Measurements from ENCODE around the gene F7. TPM values are rescaled to one million over a fixed set of nuclear protein-coding genes. Genes with fewer than 3 reads are reported as not detected.

F7 gene
- total RNA-seq, 1 donor from 2014 or later: not detected

DNA sequence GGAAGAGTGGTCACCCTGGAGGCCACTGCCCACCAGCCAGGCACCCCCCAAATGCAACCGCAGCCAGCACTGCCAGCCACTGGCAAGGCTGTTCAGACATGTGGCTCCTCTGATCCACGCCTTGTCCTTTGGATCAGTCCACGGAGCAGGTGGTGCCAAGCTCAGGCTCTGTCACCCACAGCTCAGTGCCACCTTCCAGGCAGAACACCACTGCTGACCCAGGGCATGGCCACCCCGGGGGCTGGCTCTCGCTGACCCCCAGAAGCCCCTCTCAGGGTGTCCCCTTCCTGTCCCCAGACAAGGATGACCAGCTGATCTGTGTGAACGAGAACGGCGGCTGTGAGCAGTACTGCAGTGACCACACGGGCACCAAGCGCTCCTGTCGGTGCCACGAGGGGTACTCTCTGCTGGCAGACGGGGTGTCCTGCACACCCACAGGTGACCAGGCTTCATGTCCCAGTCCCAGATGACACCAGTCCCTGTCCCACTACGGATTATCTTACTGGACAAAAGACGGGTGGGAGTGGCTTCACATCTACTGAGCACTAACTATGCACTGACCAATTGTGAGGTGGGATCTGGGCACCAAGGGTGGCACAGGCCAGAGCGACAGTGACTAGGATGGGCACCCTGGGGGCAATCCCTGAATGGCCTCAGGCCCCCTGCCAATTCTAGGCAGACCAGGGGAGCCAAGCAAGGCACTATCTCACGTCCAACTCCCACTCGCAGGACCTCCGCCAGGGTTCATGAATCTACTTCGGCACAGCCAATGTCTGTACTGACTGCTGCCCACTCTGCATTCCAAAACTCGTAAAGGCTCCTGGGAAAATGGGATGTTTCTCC, 10.0 kb downstream of the F7 start:
- no peak for TF ChIP-seq CTCF (IDR thresholded peaks at IDR 0.05)
- Histone ChIP-seq H3K27me3 (ENCODE audit: low read depth) (peaks cover 18% of the 10 kb centered on the region), H3K36me3 (no peaks in the 10 kb centered on the region), H3K4me1 (peaks cover 5% of the 10 kb centered on the region), H3K4me3 (no peak overlapping the region), H3K27ac (no peak overlapping the region), H3K9me3 (no peaks in the 10 kb centered on the region)
- DNase-seq: peak; percentile 28
- intact Hi-C loops (cut with DNase I): no loop called here
- no peak for ATAC-seq

DNA sequence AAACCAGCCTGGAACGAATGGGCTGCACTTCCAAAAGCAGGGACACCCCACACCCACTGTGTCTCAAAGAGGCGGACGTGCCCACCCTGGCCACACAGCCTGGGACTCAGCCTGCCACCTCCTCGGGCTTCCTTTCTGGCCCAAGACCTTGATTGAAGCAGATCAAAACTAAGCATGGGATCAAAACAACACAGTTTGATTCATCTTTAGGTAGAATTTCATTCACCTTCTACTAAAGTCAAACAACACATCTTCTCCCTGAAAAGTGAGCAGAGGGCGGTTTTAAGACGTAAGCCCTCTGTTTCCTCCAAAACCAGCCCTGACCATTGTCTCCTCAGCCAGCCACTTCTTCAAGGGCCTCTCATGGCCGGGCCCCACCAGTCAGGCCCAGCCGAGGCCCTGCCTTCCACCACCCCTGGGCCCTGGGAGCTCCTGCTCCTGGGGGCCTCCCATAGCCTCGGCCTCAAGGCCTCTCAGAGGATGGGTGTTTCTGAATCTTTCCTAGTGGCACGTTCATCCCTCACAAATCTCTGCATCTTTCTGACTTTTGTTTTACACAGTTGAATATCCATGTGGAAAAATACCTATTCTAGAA, 10.7 kb downstream of the F7 start:
- intact Hi-C loops (cut with DNase I): no loop called here
- TF ChIP-seq CTCF (IDR thresholded peaks at IDR 0.05): no peak
- H3K4me1 ChIP-seq: no peaks in the 10 kb centered on the region
- H3K4me3 ChIP-seq: no peak overlapping the region
- H3K27ac ChIP-seq: no peak overlapping the region
- H3K9me3 ChIP-seq: no peaks in the 10 kb centered on the region
- H3K36me3 ChIP-seq: no peaks in the 10 kb centered on the region
- ATAC-seq (no peak), DNase-seq (no peak)
- peaks cover 12% of the 10 kb centered on the region for H3K27me3 ChIP-seq (ENCODE audit: low read depth)

DNA sequence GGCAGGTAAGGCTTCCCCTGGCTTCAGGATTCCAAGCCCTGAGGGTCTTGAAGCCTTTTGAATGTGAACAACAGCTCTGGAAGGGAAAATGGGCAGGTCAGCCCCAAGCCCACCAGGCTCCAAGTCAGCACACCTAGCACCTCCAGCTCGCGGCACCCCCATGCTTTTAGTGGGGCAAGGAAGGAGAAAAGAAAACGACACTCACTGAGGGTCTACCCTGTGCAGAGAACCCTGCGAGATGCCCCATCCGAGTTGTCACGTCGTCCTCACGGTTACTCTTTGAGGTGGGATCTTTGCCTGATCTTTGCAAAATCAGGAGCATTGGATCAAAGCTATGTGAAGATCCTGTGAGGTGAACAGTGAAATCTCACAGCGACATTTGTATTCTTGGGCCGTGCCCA, 11.3 kb downstream of the F7 start:
- TF ChIP-seq CTCF (IDR thresholded peaks at IDR 0.05): no peak
- Histone ChIP-seq H3K27me3 (ENCODE audit: low read depth) (peaks cover 12% of the 10 kb centered on the region), H3K27ac (no peak overlapping the region), H3K36me3 (no peaks in the 10 kb centered on the region), H3K9me3 (no peaks in the 10 kb centered on the region), H3K4me3 (no peak overlapping the region), H3K4me1 (no peaks in the 10 kb centered on the region)
- ATAC-seq: no peak
- DNase-seq: no peak
- intact Hi-C loops (cut with DNase I): no loop called here

DNA sequence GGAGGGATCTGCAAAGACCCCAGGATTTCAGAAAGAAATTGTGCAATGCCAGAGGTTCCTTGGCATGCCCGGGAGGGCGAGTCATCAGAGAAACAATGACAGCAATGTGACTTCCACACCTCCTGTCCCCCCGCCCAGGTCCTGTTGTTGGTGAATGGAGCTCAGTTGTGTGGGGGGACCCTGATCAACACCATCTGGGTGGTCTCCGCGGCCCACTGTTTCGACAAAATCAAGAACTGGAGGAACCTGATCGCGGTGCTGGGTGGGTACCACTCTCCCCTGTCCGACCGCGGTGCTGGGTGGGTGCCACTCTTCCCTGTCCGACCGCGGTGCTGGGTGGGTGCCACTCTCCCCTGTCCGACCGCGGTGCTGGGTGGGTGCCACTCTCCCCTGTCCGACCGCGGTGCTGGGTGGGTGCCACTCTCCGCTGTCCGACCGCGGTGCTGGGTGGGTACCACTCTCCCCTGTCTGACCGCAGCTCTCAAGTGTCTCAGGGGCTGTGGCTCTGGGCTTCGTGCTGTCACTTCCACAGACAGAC, 11.8 kb downstream of the F7 start:
- peaks cover 12% of the 10 kb centered on the region for H3K27me3 ChIP-seq (ENCODE audit: low read depth)
- TF ChIP-seq CTCF (IDR thresholded peaks at IDR 0.05): no peak

DNA sequence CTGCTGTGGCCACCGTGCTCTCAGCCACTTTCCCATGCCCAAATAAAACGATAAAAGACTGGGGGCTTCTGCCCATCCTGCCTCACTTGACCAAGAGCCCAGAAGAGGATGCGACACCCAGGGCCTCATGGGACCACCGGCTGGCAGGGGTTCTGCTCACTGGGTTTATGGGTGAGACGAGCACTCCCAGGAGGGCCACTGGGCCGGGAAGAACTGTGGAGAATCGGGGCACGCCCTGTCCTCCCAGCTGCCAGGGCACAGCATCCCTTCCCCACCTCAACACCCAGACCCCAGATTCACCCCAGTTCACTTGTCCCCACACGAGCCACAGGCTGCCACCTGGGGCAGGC, 12.3 kb downstream of the F7 start:
- Histone ChIP-seq H3K27ac (no peak overlapping the region), H3K4me3 (no peak overlapping the region), H3K4me1 (no peaks in the 10 kb centered on the region), H3K9me3 (no peaks in the 10 kb centered on the region), H3K27me3 (ENCODE audit: low read depth) (peaks cover 12% of the 10 kb centered on the region), H3K36me3 (no peaks in the 10 kb centered on the region)
- ATAC-seq (no peak), DNase-seq (no peak)
- no peak for TF ChIP-seq CTCF (IDR thresholded peaks at IDR 0.05)
- intact Hi-C loops (cut with DNase I): no loop called here

More for the DNA sequence above, 11.8 kb downstream of the F7 start:
- peak; percentile 24 for DNase-seq
- ATAC-seq: no peak
- no peaks in the 10 kb centered on the region for H3K9me3 ChIP-seq
- H3K27ac ChIP-seq: no peak overlapping the region
- no peaks in the 10 kb centered on the region for H3K4me1 ChIP-seq
- intact Hi-C loops (cut with DNase I): no loop called here
- H3K4me3 ChIP-seq: no peak overlapping the region
- no peaks in the 10 kb centered on the region for H3K36me3 ChIP-seq

All from lower lobe of right lung (tissue), 2 donors.